Ectodermal cell (in vitro differentiated cells): ENCODE measurements around the gene RNF148.

Source experiments
- H3K27ac ChIP-seq: 2 replicates; pipeline ENCODE4 v1.7.0; 2013; ENCODE audit warnings: mild to moderate bottlenecking, low read depth, low read length; ENCODE audit not compliant: insufficient read depth, poor library complexity, severe bottlenecking
- H3K27me3 ChIP-seq: 2 replicates; pipeline ENCODE4 v1.7.0; 2013; ENCODE audit warnings: mild to moderate bottlenecking, low read length; ENCODE audit not compliant: insufficient read depth, control insufficient read depth, poor library complexity, severe bottlenecking
- H3K36me3 ChIP-seq: one replicate; pipeline ENCODE4 v1.7.0; 2013; ENCODE audit warnings: low read length; ENCODE audit not compliant: control insufficient read depth, insufficient read depth
- H3K4me1 ChIP-seq: one replicate; pipeline ENCODE4 v1.7.0; 2013; ENCODE audit warnings: low read length; ENCODE audit not compliant: control insufficient read depth, insufficient read depth
- H3K4me3 ChIP-seq: 2 replicates; pipeline ENCODE4 v1.7.0; 2013; ENCODE audit warnings: low read depth, low read length, control low read depth; ENCODE audit not compliant: insufficient read depth
- H3K9me3 ChIP-seq: 2 replicates; pipeline ENCODE4 v1.7.0; 2013; ENCODE audit warnings: mild to moderate bottlenecking, low read length, moderate library complexity; ENCODE audit not compliant: control insufficient read depth
- WGBS, 2 experiments: methylation state at CpG; one replicate each; pipeline ENCODE4 v1.1.7; 2013; ENCODE audit warnings: missing lambda C conversion rate in 2 of 2; 5-methylcytosine and 5-hydroxymethylcytosine counted together

Gene RNF148

DNA sequence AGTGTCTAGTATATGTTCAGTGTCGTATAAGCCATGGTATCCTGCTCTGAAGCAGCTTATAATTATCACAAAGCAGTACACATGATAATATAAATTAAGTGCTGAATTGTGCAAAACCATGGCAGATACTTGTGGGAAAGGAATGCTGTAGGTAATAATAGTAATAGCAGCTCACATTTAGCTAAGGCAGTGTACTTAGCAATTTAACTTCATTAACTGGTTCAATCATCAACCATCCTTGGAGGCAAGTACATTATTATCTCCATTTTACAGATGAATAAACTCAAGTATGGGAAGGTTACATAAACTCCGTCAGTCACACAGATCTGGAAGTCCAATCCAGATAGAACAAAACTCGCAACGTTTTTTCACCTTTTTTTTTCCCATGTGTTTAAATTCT is 21.6 kb upstream of the RNF148 start:
- no peaks in the 10 kb centered on the region for H3K4me1 ChIP-seq
- 95 to 98% methylated on average over 3 of the region's 4 CpGs for WGBS, 2 experiments
- H3K27me3 ChIP-seq = no peaks in the 10 kb centered on the region

GRCh38 chr7:122719010-122719578 is 16.4 kb upstream of the RNF148 start:
- H3K36me3 ChIP-seq = no peaks in the 10 kb centered on the region
- no peaks in the 10 kb centered on the region for H3K4me1 ChIP-seq
- no peaks in the 10 kb centered on the region for H3K27me3 ChIP-seq
- 75 to 87% methylated on average over 3 of the region's 4 CpGs for WGBS, 2 experiments
- no peaks in the 10 kb centered on the region for H3K9me3 ChIP-seq
- no peak overlapping the region for H3K4me3 ChIP-seq
- H3K27ac ChIP-seq = no peak overlapping the region

More for the DNA sequence above, 21.6 kb upstream of the RNF148 start:
- H3K4me3 ChIP-seq = no peak overlapping the region
- H3K27ac ChIP-seq = no peak overlapping the region
- no peaks in the 10 kb centered on the region for H3K36me3 ChIP-seq
- H3K9me3 ChIP-seq = no peaks in the 10 kb centered on the region

GRCh38 chr7:122717356-122718089 is 14.8 kb upstream of the RNF148 start:
- Histone ChIP-seq H3K27me3 (no peaks in the 10 kb centered on the region), H3K27ac (no peak overlapping the region), H3K4me1 (no peaks in the 10 kb centered on the region), H3K9me3 (no peaks in the 10 kb centered on the region), H3K4me3 (no peak overlapping the region), H3K36me3 (no peaks in the 10 kb centered on the region)
- 95% methylated on average over 4 to 6 of the region's 6 CpGs for WGBS, 2 experiments

DNA sequence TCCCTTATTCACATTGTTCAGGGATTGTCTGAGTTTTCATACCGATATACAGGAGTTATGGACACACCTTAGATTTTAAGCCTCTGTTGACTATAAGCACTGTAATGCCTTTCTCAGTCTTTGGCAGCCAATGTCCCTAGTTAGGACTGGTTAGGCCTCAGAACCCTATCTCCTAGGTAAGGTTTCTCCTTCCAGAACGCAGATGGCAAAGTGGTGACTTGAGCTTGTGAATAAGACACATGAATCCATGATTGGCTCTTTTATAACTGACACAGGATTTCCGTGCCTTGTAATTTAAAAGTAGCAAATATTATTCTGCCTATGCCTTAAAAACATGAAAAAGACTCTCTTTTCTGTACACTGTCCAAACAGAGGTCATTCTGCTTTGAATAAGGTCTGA is 12.5 kb upstream of the RNF148 start:
- WGBS, 2 experiments = 90 to 97% methylated on average over 3 of the region's 3 CpGs
- Histone ChIP-seq H3K4me1 (no peaks in the 10 kb centered on the region), H3K36me3 (no peaks in the 10 kb centered on the region), H3K27me3 (no peaks in the 10 kb centered on the region), H3K4me3 (no peak overlapping the region), H3K9me3 (no peaks in the 10 kb centered on the region), H3K27ac (no peak overlapping the region)

- 100% methylated on average over 1 of the region's 1 CpG; no CpG with 5 or more reads in 1 of the 2 experiments for WGBS, 2 experiments
Observed at GRCh38 chr7:122710916-122711315, 8.2 kb upstream of the RNF148 start.

GRCh38 chr7:122709930-122710646 is 7.4 kb upstream of the RNF148 start:
- H3K27me3 ChIP-seq = no peaks in the 10 kb centered on the region
- WGBS, 2 experiments = 92 to 98% methylated on average over 5 to 7 of the region's 7 CpGs
- no peaks in the 10 kb centered on the region for H3K4me1 ChIP-seq
- H3K36me3 ChIP-seq = no peaks in the 10 kb centered on the region
- H3K9me3 ChIP-seq = no peaks in the 10 kb centered on the region
- H3K27ac ChIP-seq = no peak overlapping the region
- H3K4me3 ChIP-seq = no peak overlapping the region

More at GRCh38 chr7:122710916-122711315, 8.2 kb upstream of the RNF148 start:
- H3K9me3 ChIP-seq = no peaks in the 10 kb centered on the region
- no peaks in the 10 kb centered on the region for H3K4me1 ChIP-seq
- no peak overlapping the region for H3K4me3 ChIP-seq
- H3K36me3 ChIP-seq = no peaks in the 10 kb centered on the region
- no peak overlapping the region for H3K27ac ChIP-seq
- no peaks in the 10 kb centered on the region for H3K27me3 ChIP-seq

- H3K27ac ChIP-seq = no peak overlapping the region
- H3K4me1 ChIP-seq = no peaks in the 10 kb centered on the region
- 99 to 100% methylated on average over 2 of the region's 2 CpGs for WGBS, 2 experiments
- no peaks in the 10 kb centered on the region for H3K9me3 ChIP-seq
- H3K36me3 ChIP-seq = no peaks in the 10 kb centered on the region
- no peak overlapping the region for H3K4me3 ChIP-seq
- H3K27me3 ChIP-seq = no peaks in the 10 kb centered on the region
Observed at GRCh38 chr7:122706836-122707235, 4.1 kb upstream of the RNF148 start.

DNA sequence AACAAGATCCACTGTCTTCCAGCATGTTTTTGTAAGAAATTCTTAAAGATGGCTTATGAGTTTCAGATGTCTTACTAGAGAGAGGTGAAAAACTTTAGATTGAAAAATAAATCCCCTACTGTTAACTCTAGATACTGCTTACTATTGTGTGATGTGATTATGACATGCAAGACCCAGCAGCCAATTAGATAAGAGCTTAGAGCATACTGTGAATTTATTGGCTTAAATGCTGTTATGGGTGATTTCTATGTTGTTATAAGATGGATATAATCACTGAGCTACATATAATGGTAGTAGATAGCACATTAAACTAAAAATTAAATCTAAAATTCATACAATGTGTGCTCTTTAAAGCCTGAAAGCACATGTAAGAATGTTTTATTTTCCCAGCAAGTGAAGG is 3.7 kb downstream of the RNF148 start, which contains the start of gene RNF133:
Gene RNF133 (minus strand): TSS at position 101 of the 400 bp plus-strand sequence. CDS start 199 bp downstream, outside the sequence.
- Histone ChIP-seq H3K27me3 (no peaks in the 10 kb centered on the region), H3K4me1 (no peaks in the 10 kb centered on the region), H3K9me3 (no peaks in the 10 kb centered on the region), H3K4me3 (no peak within 1 kb of the TSS), H3K36me3 (no peaks in the 10 kb centered on the region), H3K27ac (no peak within 1 kb of the TSS)

- WGBS, 2 experiments = 73 to 94% methylated on average over 1 of the region's 1 CpG
- Histone ChIP-seq H3K9me3 (no peaks in the 10 kb centered on the region), H3K27ac (no peak overlapping the region), H3K4me3 (no peak overlapping the region), H3K27me3 (no peaks in the 10 kb centered on the region), H3K36me3 (no peaks in the 10 kb centered on the region), H3K4me1 (no peaks in the 10 kb centered on the region)
Observed at GRCh38 chr7:122695816-122696215, 6.9 kb downstream of the RNF148 start.

DNA sequence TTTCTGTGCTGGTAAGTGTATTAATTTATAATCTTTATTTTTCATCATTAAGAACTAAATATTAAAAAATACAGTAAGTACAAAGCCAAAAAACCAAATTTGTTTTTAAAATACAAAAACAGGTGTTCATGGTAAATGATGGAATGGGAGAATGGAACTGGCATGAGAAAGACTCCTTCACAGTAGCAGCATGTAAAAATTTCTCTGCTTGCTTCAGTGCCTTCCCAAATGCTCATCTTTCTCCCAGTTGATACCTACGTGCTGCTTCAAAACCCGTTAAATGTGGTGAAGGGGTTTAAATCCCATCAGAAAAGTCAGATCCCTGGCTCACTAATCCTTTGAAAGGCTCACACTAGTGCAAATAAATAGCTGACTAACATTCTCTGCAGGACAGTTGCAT is 8.0 kb downstream of the RNF148 start:
- H3K36me3 ChIP-seq = no peaks in the 10 kb centered on the region
- H3K4me3 ChIP-seq = no peak overlapping the region
- 77 to 100% methylated on average over 2 of the region's 2 CpGs for WGBS, 2 experiments
- no peaks in the 10 kb centered on the region for H3K27me3 ChIP-seq
- H3K4me1 ChIP-seq = no peaks in the 10 kb centered on the region
- H3K27ac ChIP-seq = no peak overlapping the region
- no peaks in the 10 kb centered on the region for H3K9me3 ChIP-seq
